ENCODE results near the gene OTOGL.

The OTOGL gene

GRCh38 chr12:80316222-80316621, 216.9 kb downstream of the OTOGL start:
- H3K9me3 ChIP-seq (ENCODE audit: control insufficient read depth, insufficient read depth, low read depth, low read length), result no peaks in the 10 kb centered on the region
- H3K36me3 ChIP-seq (ENCODE audit: control insufficient read depth in 2 of 2, insufficient read depth in 1 of 2, low read length in 2 of 2), result no peaks in the 10 kb centered on the region
- H3K4me3 ChIP-seq (ENCODE audit: low read depth, low read length), result no peak overlapping the region
- CTCF ChIA-PET, result no interaction called here
- no peak for TF ChIP-seq ZBTB11 (tag by site-specific recombination; conservative IDR thresholded peaks at IDR 0.05; ENCODE audit: low read depth)
- TF ChIP-seq YY2 (tag by site-specific recombination; IDR thresholded peaks at IDR 0.05), result no peak
- no peak for TF ChIP-seq ZNF18 (tag by site-specific recombination; IDR thresholded peaks at IDR 0.05)
- H3K4me1 ChIP-seq (ENCODE audit: control insufficient read depth, insufficient read depth, low read length), result no peaks in the 10 kb centered on the region
- H3K27ac ChIP-seq (ENCODE audit: extremely low read depth, low read depth, low read length), result no peak overlapping the region
- POLR2A ChIA-PET, result no interaction called here

GRCh38 chr12:80317307-80317706, 218.0 kb downstream of the OTOGL start:
- Histone ChIP-seq H3K27ac (ENCODE audit: extremely low read depth, low read depth, low read length) (no peak overlapping the region), H3K4me1 (ENCODE audit: control insufficient read depth, insufficient read depth, low read length) (no peaks in the 10 kb centered on the region), H3K36me3 (ENCODE audit: control insufficient read depth in 2 of 2, insufficient read depth in 1 of 2, low read length in 2 of 2) (no peaks in the 10 kb centered on the region), H3K4me3 (ENCODE audit: low read depth, low read length) (no peak overlapping the region), H3K9me3 (ENCODE audit: control insufficient read depth, insufficient read depth, low read depth, low read length) (no peaks in the 10 kb centered on the region)
- ChIA-PET CTCF (no interaction called here), POLR2A (no interaction called here)
- TF ChIP-seq ZNF26 (tag by site-specific recombination; IDR thresholded peaks at IDR 0.05) (no peak), CTCF (tag by site-specific recombination; IDR thresholded peaks at IDR 0.05) (no peak), ZNF449 (tag by site-specific recombination; IDR thresholded peaks at IDR 0.05) (no peak), ZIC2 (tag by site-specific recombination; IDR thresholded peaks at IDR 0.05) (no peak), ZBTB44 (tag by site-specific recombination; IDR thresholded peaks at IDR 0.05) (no peak), ZNF660 (tag by site-specific recombination; IDR thresholded peaks at IDR 0.05) (no peak), ZSCAN18 (tag by site-specific recombination; IDR thresholded peaks at IDR 0.05) (no peak), ZNF155 (tag by site-specific recombination; IDR thresholded peaks at IDR 0.05) (no peak), HOXD13 (CRISPR knock-in tag; IDR thresholded peaks at IDR 0.05; ENCODE audit: borderline replicate concordance) (no peak), SP3 (tag by site-specific recombination; IDR thresholded peaks at IDR 0.05) (no peak), ZNF423 (tag by site-specific recombination; IDR thresholded peaks at IDR 0.05) (no peak), ZBTB7A (tag by site-specific recombination; IDR thresholded peaks at IDR 0.05; ENCODE audit: low read depth) (no peak), PRDM10 (tag by site-specific recombination; IDR thresholded peaks at IDR 0.05) (no peak), ZNF830 (tag by site-specific recombination; IDR thresholded peaks at IDR 0.05; ENCODE audit: low read depth) (no peak)
